ENCODE measurements around the gene KCNE1.
"Not testable (repeated sequence)": the region's sequence is repeated elsewhere in the genome, so short reads cannot be mapped to it uniquely, and the experiment has no call there.

KCNE1 gene
- total RNA-seq, result 0 reads per million in 2 donors

GRCh38 chr21:34511787-34512455, at the start of gene KCNE1:
TSS of gene KCNE1 (minus strand) at chr21:34512210. CDS start at chr21:34449634, 62,576 bp downstream.
- no peak for DNase-seq

DNA sequence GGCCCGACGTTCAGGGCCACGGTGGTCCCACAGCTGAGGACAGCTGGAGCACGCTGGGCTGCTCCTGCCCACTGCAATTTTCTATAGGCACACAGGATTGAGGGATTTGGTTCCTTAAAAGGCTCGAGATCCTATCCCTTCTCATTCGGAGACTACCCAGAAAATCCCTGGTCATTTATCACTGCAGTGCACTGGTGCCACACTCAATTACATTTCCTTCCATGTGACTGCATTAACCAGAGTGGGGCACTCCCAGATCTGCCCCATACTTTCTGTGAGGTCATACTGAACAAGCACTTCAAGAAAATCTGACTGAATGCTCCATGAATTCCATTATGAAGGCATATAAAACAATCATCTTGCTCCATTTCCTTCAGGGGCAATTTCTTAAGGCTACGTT, 49.8 kb upstream of the KCNE1 start:
- no peak for DNase-seq

DNA sequence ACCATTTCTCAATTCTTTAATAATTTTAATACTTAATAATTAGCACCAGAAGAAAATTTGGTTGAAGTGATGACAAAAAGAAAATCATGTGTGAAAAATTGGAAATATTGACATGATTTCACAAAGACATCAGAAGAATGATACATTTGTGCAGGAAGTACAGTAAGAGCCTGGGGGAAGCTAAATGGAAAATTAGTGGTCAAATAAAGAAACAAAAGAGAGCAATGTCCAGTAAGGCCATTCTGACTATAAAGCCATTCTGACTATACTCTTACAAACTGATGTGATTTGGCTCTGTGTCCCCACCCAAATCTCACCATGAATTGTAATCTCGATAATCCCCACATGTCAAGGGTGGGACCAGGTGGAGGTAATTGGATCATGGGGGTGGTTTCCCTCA, 48.6 kb upstream of the KCNE1 start:
- DNase-seq, result no peak

DNA sequence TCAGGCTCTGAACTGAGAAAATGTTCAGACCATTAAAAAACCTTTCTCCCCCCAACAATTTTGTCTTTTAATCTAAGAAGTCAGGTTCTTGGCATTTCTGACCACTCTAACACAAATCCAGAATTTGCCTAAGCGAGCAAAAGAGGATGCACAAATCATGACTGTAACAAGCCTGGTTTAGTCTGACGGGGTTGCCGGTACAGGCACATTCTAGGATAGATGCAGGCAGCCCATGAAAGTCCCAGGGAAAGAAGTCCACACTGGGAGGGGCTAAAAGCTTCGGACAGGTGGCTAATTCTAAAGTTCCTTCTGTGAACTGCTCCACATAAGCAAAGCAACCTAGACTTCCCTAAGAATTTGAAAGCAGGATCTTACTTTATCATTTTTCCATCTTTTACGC, 48.0 kb upstream of the KCNE1 start:
- DNase-seq, result no peak

DNA sequence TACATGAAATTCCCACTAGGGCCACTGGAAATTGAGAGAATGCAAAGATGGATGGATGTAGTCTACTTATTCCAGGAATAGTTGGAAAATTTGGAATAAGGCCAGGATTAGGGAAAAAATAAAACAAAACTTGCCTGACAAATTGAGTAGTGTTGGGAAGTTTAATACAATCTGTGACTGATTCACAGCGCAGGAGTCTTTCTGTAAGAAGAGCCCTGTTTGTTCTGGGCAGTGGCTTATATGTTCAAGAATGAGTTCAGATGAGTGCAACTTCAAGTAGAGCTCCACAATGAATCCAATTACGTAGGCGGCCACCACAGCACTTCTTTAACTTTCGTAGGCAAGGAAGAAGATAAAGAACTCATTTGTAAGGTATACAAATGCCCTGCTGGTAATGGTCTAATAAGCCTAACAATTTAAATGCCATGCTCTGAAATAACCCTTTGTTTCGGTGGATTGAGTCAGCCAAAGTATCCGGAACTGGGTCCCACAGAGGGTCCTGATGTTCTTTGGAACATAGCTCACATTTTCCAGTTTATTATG, 47.1 kb upstream of the KCNE1 start:
- no peak for DNase-seq

DNA sequence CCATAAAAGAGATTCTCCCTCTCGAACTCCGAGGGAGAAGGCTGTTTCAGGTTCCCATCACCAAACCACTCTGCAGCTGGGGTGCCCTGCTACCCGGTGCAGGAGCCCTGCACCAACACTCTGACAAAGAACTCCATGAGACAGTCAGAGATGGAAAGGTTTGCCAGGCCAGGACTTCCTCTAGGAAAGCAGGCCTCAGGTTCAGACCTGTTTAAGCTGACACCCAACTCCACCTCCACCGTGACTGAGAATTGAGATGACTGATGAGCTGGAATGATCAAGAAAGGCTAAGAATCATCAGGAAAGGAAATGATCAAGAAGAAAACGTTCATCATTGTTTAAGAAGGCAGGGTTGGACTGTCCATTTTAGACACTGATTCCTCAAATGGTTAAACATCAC, 46.2 kb upstream of the KCNE1 start:
- DNase-seq, result no peak

DNA sequence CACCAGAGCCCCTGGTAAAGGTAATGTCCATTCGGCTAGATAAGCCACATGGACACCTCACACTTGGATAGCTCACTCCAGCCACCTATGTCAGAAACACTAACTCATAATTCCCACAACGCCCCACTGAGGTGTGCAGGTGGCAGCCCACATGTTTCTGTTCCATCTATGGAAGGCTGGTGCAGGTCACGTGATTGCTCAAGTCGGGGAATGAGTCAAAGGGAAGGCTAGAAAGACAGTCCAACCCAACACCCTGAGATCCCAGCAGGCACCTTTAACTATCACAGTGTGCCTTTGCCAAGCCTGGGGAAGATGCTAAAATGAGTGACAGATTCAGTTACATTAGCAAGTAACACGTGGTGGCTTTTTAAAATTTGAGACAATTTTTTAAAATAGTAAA, 45.3 kb upstream of the KCNE1 start:
- no peak for DNase-seq

DNA sequence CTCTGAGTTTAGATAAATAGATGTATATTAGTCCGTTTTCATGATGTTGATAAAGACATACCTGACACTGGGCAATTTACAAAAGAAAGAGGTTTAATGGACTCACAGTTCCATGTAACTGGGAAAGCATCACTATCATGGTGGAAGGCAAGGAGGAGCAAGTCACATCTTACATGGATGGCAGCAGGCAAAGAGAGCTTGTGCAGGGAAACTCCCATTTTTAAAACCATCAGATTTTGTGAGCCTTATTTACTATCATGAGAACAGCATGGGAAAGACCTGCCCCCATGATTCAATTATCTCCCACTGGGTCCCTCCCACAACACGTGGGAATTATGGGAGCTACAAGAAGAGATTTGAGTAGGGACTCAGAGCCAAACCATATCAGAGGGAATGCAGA, 42.7 kb upstream of the KCNE1 start:
- DNase-seq, result not testable (repeated sequence)

DNA sequence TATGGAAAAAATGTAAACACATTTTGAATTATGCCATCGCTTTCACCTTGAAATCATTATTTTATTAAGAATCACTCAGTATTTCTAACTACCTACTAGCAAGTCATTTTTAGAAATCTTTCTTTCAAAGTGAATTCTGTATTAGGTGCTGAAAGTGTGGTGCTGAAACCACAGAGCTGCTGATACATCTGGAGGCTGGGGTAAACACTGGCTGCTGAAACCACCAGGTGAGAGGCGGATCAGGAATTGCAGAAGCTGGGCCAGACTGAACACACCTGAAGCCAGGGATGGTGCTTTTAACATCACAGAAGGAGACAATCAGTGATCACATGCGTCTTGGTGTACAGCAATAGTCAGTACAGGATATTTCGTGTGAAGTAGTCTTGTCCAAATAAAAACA, 42.2 kb upstream of the KCNE1 start:
- no peak for DNase-seq

GRCh38 chr21:34553151-34553952, 41.3 kb upstream of the KCNE1 start:
- DNase-seq, result no peak

GRCh38 chr21:34552360-34553098, 40.5 kb upstream of the KCNE1 start:
- no peak for DNase-seq

GRCh38 chr21:34550182-34550799, 38.3 kb upstream of the KCNE1 start:
- DNase-seq, result no peak

GRCh38 chr21:34548781-34549376, 36.9 kb upstream of the KCNE1 start:
- DNase-seq, result no peak

DNA sequence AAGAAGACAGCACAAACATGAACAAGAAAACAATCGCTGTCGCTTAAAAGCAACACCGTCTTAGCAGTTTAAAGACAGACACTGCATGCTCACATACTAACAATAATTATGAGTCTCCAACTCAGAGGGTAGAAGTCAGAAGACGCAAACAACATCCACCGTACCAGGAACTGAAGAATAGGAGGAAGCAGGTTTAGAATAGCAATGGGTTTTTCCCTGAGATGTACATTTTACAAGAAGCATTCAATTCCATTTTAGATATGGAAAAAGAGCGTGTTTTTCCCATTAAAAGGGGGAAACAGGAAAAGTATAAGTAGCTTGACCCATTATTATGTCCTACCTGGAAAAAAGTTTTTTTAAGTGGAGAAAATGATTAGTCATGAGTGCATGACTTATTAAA, 34.5 kb upstream of the KCNE1 start:
- DNase-seq, result no peak

- DNase-seq, result no peak
Observed at GRCh38 chr21:34545079-34545884, 33.3 kb upstream of the KCNE1 start.

DNA sequence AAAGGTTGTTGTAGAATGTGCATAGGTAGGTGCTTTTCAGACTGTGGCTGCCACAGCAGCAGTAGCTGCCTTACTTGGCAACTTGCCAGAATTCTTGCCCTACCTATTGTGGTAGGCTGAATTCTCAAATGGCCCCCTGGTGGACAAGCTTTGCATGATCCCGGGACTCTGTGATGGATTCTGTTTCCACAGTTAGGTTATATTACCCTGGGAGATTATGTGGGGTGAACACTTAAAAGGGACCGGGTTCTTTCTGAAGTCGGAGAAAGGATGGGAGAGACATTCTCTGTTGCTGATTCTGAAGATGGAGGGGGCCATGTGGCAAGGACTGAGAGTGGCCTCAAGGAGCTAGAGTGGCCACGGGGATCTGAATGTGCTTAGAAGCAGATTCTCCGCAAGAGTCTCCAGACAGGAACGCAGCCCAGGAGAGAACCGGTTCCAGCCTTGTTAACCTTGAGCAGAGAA, 32.1 kb upstream of the KCNE1 start:
- peak; percentile 17 for DNase-seq

- no peak for DNase-seq
Observed at GRCh38 chr21:34543017-34543416, 31.0 kb upstream of the KCNE1 start.

- no peak for DNase-seq
Observed at GRCh38 chr21:34540206-34540605, 28.2 kb upstream of the KCNE1 start.

- no peak for DNase-seq
Observed at GRCh38 chr21:34537838-34538237, 25.8 kb upstream of the KCNE1 start.

DNA sequence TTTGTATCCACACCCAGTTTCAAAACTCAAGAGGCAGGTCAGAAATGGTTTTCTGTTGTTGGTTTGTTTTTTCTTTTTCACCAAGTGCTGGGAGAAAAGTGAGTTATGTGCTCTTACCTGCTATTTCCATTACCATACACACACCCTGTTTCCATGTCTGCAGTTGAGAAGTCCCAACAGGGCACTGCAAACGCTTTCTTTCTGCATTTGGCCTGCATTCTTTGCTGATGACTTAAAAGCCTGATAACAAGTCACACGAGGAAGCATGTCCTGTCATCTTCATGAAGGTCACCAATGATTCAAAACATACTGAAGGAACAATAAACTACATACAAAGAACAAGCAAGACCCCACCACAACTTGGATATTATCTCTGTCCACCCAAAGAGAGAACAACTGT, 24.8 kb upstream of the KCNE1 start:
- no peak for DNase-seq

DNA sequence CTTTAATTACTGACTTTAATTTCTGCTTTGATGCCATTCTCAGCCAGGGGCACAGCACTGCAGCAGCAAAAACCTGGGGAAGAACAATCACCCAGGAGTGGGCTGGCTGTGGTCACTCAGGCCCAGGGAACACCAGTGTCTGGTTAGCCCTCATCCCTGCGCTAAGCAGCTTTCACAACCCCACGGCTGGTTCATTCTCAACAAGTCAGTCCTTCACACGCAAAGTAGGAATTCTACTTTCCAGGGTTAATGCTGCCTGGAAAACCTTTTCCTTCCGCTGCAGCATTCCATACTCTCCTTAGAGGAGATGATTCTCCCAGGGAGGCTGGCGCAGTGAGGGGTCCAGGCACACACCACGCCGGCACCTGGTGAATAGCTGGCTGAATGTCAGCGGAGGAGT, 24.3 kb upstream of the KCNE1 start:
- no peak for DNase-seq

GRCh38 chr21:34535886-34536285, 23.9 kb upstream of the KCNE1 start:
- DNase-seq, result no peak

Data from T-helper 9 cell (primary cell).